Liver (tissue), 3 donors: ENCODE data around the gene TRAPPC2L.

Source experiments
- ATF3 ChIP-seq: IDR thresholded peaks from 2 replicates; pipeline ENCODE4 v1.6.1; 2016; ENCODE audit warnings: antibody characterized with exemption
- CTCF ChIP-seq: fragments of 150-350 bp; IDR thresholded peaks from 2 replicates; pipeline ENCODE4 v1.5.1; 2017; ENCODE audit warnings: improper control_type of control experiment, low read depth, low read length; ENCODE audit not compliant: missing input control
- FOXA1 ChIP-seq: IDR thresholded peaks from 2 replicates; pipeline ENCODE4 v1.6.1; 2016; ENCODE audit warnings: antibody characterized with exemption
- HNF4A ChIP-seq, 2 donors: conservative IDR thresholded peaks; 2 replicates each; pipeline ENCODE4 v1.6.1; 2016; ENCODE audit warnings: antibody characterized with exemption in 2 of 2, mild to moderate bottlenecking in 2 of 2
- HNF4G ChIP-seq: IDR thresholded peaks from 2 replicates; pipeline ENCODE4 v1.6.1; 2016; ENCODE audit warnings: antibody characterized with exemption
- JUND ChIP-seq, 2 donors: IDR thresholded peaks; 2 replicates each; pipeline ENCODE4 v1.6.1; 2016; ENCODE audit warnings: antibody characterized with exemption in 2 of 2
- MAX ChIP-seq: IDR thresholded peaks from 2 replicates; pipeline ENCODE4 v1.6.1; 2016; ENCODE audit warnings: antibody characterized with exemption
- RAD21 ChIP-seq, 2 donors: IDR thresholded peaks; 2 replicates each; pipeline ENCODE4 v1.6.1; 2016; ENCODE audit warnings: antibody characterized with exemption in 2 of 2, mild to moderate bottlenecking in 2 of 2
- REST ChIP-seq: IDR thresholded peaks from 2 replicates; pipeline ENCODE4 v1.6.1; 2016; ENCODE audit warnings: antibody characterized with exemption, mild to moderate bottlenecking
- SP1 ChIP-seq: IDR thresholded peaks from 2 replicates; pipeline ENCODE4 v1.6.1; 2018; ENCODE audit warnings: antibody characterized with exemption, mild to moderate bottlenecking
- TAF1 ChIP-seq: conservative IDR thresholded peaks from 2 replicates; pipeline ENCODE4 v1.6.1; 2016; ENCODE audit warnings: antibody characterized with exemption, mild to moderate bottlenecking
- YY1 ChIP-seq: IDR thresholded peaks from 2 replicates; pipeline ENCODE4 v1.6.1; 2016; ENCODE audit warnings: antibody characterized with exemption, mild to moderate bottlenecking
- ZBTB33 ChIP-seq: IDR thresholded peaks from 2 replicates; pipeline ENCODE4 v1.6.1; 2016; ENCODE audit warnings: antibody characterized with exemption
- donor health status: healthy.
- donor health status: healthy.

GRCh38 chr16:88826070-88826840 lies 30.7 kb upstream of the TRAPPC2L start:
- no peak for TF ChIP-seq CTCF
- TF ChIP-seq ATF3, result no peak
- no peak for TF ChIP-seq TAF1
- no peak for TF ChIP-seq JUND (IDR thresholded peaks at IDR 0.05)
- no peak for TF ChIP-seq ZBTB33
- TF ChIP-seq HNF4G, result no peak
- no peak for TF ChIP-seq SP1
- no peak for TF ChIP-seq REST
- TF ChIP-seq RAD21 (IDR thresholded peaks at IDR 0.05), result no peak
- TF ChIP-seq MAX, result no peak
- no peak for TF ChIP-seq FOXA1
- no peak for TF ChIP-seq YY1
- TF ChIP-seq HNF4A (conservative IDR thresholded peaks at IDR 0.05), result no peak
